ENCODE measurements around the gene SLC35A2.

SLC35A2 gene

GRCh38 chrX:48902776-48903175, 8.7 kb downstream of the SLC35A2 start:
- no peaks in the 10 kb centered on the region for H3K27me3 Mint-ChIP-seq (ENCODE audit: low read depth)
- TF ChIP-seq CTCF (IDR thresholded peaks at IDR 0.05; ENCODE audit: unreplicated experiment in 3 of 3): no peak
- H3K4me1 Mint-ChIP-seq: no peaks in the 10 kb centered on the region
- H3K9me3 Mint-ChIP-seq: peaks cover 13% of the 10 kb centered on the region
- no peak overlapping the region for H3K4me3 Mint-ChIP-seq
- H3K27ac Mint-ChIP-seq: no peak overlapping the region
- H3K36me3 Mint-ChIP-seq (ENCODE audit: low read depth): peaks cover 25% of the 10 kb centered on the region

GRCh38 chrX:48902135-48902534, 9.3 kb downstream of the SLC35A2 start:
- Mint-ChIP-seq H3K27me3 (ENCODE audit: low read depth) (no peaks in the 10 kb centered on the region), H3K9me3 (peaks cover 13% of the 10 kb centered on the region), H3K4me1 (peaks cover under 1% of the 10 kb centered on the region), H3K4me3 (no peak overlapping the region), H3K27ac (no peak overlapping the region), H3K36me3 (ENCODE audit: low read depth) (peaks cover 25% of the 10 kb centered on the region)
- TF ChIP-seq CTCF (IDR thresholded peaks at IDR 0.05; ENCODE audit: unreplicated experiment in 3 of 3): no peak

GRCh38 chrX:48901069-48901468, 10.4 kb downstream of the SLC35A2 start:
- no peak overlapping the region for H3K27ac Mint-ChIP-seq
- H3K9me3 Mint-ChIP-seq: peaks cover 13% of the 10 kb centered on the region
- H3K4me3 Mint-ChIP-seq: peak overlapping the region in 1 of 3 experiments; percentile 27
- H3K36me3 Mint-ChIP-seq (ENCODE audit: low read depth): peaks cover 21% of the 10 kb centered on the region
- H3K27me3 Mint-ChIP-seq (ENCODE audit: low read depth): no peaks in the 10 kb centered on the region
- peaks cover 9% of the 10 kb centered on the region for H3K4me1 Mint-ChIP-seq
- no peak for TF ChIP-seq CTCF (IDR thresholded peaks at IDR 0.05; ENCODE audit: unreplicated experiment in 3 of 3)

GRCh38 chrX:48899078-48899410, 12.4 kb downstream of the SLC35A2 start:
- Mint-ChIP-seq H3K9me3 (peaks cover 8% of the 10 kb centered on the region), H3K4me3 (peak overlapping the region; percentile 14 to 61 (median 43))

GRCh38 chrX:48897625-48898306, 13.7 kb downstream of the SLC35A2 start, which contains the start of the genes PQBP1 and TIMM17B:
Gene PQBP1 (plus strand): TSS chrX:48897930. CDS start chrX:48898510, 580 bp downstream.
Gene TIMM17B (minus strand): TSS chrX:48897768. CDS start chrX:48897749, 19 bp downstream.
- Mint-ChIP-seq H3K9me3 (peaks cover 8% of the 10 kb centered on the region), H3K36me3 (ENCODE audit: low read depth) (peaks cover 23% of the 10 kb centered on the region), H3K4me1 (peaks cover 16% of the 10 kb centered on the region), H3K27me3 (ENCODE audit: low read depth) (no peaks in the 10 kb centered on the region), H3K4me3 (peak within 1 kb of the TSS; percentile 83 to 91 (median 86)), H3K27ac (peak within 1 kb of the TSS; percentile 93 to 98 (median 97))
- TF ChIP-seq CTCF (IDR thresholded peaks at IDR 0.05; ENCODE audit: unreplicated experiment in 3 of 3): no peak

More at GRCh38 chrX:48899078-48899410, 12.4 kb downstream of the SLC35A2 start:
- H3K27me3 Mint-ChIP-seq (ENCODE audit: low read depth): no peaks in the 10 kb centered on the region
- H3K4me1 Mint-ChIP-seq: peaks cover 16% of the 10 kb centered on the region
- H3K36me3 Mint-ChIP-seq (ENCODE audit: low read depth): peaks cover 26% of the 10 kb centered on the region
- no peak overlapping the region for H3K27ac Mint-ChIP-seq
- no peak for TF ChIP-seq CTCF (IDR thresholded peaks at IDR 0.05; ENCODE audit: unreplicated experiment in 3 of 3)

- Mint-ChIP-seq H3K4me1 (peaks cover 16% of the 10 kb centered on the region), H3K27ac (peak overlapping the region; percentile 93 to 98 (median 97)), H3K4me3 (peak overlapping the region; percentile 83 to 91 (median 86)), H3K9me3 (peaks cover 7% of the 10 kb centered on the region), H3K27me3 (ENCODE audit: low read depth) (no peaks in the 10 kb centered on the region), H3K36me3 (ENCODE audit: low read depth) (peaks cover 21% of the 10 kb centered on the region)
- no peak for TF ChIP-seq CTCF (IDR thresholded peaks at IDR 0.05; ENCODE audit: unreplicated experiment in 3 of 3)
These were observed 14.3 kb downstream of the SLC35A2 start for GRCh38 chrX:48897157-48897624.
